Psoas muscle (tissue), 8 donors: ENCODE results near the gene DHX40. TPM values are rescaled to one million over a fixed set of nuclear protein-coding genes. Genes with fewer than 3 reads are reported as not detected.
A peak's percentile ranks its signal among the peaks of the same experiment; 100 is the strongest.
"Not testable (repeated sequence)": the region's sequence is repeated elsewhere in the genome, so short reads cannot be mapped to it uniquely, and the experiment has no call there.

Experiments
- ATAC-seq, 4 donors: fragments of 200-7000 bp; cut with Tn5 transposase; one replicate each; pipeline ENCODE4 v1.9.1; 2020; ENCODE audit warnings: moderate library complexity in 3 of 4, mild to moderate bottlenecking in 2 of 4
- DNase-seq, 2 donors: peaks; one replicate each; pipeline ENCODE4 v3.0.0-alpha.2; 2020
- H3K27ac ChIP-seq: fragments of 200-600 bp; one replicate; pipeline ENCODE4 v1.8.0; 2022
- H3K27me3 ChIP-seq, 3 donors: fragments of 200-600 bp in 1 of 3; one replicate each; pipeline versions ENCODE4 v1.6.1 to v1.8.0; 2013 to 2022; ENCODE audit warnings: low read length in 2 of 3, mild to moderate bottlenecking in 2 of 3, moderate library complexity in 1 of 3; ENCODE audit not compliant: insufficient read depth in 3 of 3
- H3K36me3 ChIP-seq, 2 donors: fragments of 200-600 bp in 1 of 2; one replicate each; pipeline versions ENCODE4 v1.6.1 to v1.8.0; 2013 to 2022; ENCODE audit warnings: low read depth in 1 of 2, mild to moderate bottlenecking in 1 of 2, moderate library complexity in 1 of 2; ENCODE audit not compliant: insufficient read depth in 1 of 2
- H3K4me1 ChIP-seq: fragments of 200-600 bp; one replicate; pipeline ENCODE4 v1.8.0; 2022
- H3K4me3 ChIP-seq: fragments of 200-600 bp; one replicate; pipeline ENCODE4 v1.8.0; 2022; ENCODE audit warnings: mild to moderate bottlenecking
- H3K9me3 ChIP-seq: fragments of 200-600 bp; one replicate; pipeline ENCODE4 v1.8.0; 2022
- CTCF ChIP-seq: fragments of 200-600 bp; IDR thresholded peaks from one replicate; pipeline ENCODE4 v1.8.0; 2022; ENCODE audit warnings: antibody characterized with exemption
- WGBS, 3 donors: extraction: QIAGEN DNeasy Blood & Tissue Kit; methylation state at CpG; one replicate each; pipeline versions ENCODE4 v1.1.6 to v1.1.7; 2013; 5-methylcytosine and 5-hydroxymethylcytosine counted together
- intact Hi-C, 2 donors: fragments of 100-400 bp; cut with DNase I; formaldehyde crosslinking; loops; one replicate each; pipeline versions ENCODE4 v1.11.0 to v1.14.2; 2022
- polyA plus RNA-seq, 3 donors: library from polyadenylated mRNA; stranded (reverse); fragments of 200-250 nt; gene quantifications; one replicate each; pipeline ENCODE4 v1.2.3, GENCODE V29; 2013
- total RNA-seq, 4 donors: library from RNA; stranded (reverse); fragmentation: NEBNext Ultra II Directional in 2 of 4; extraction: Animal tissue kit (Norgen Biotek cat#: 25700) in 2 of 4; gene quantifications; one replicate each; pipeline versions ENCODE4 v1.2.1 to v1.2.4, GENCODE V29; 2021 to 2023
- donor health status: healthy with polysubstance abuse.
- donor health status: DM: no; HTN: no; CAD: no; lungs with moderate emphysema.
- donor health status: Bipolar disorder and iron deficiency.
- donor health status: healthy.
- donor health status: DM: yes; HTN: yes; CAD: no.
- donor health status: DM: no; HTN: no; CAD: no.
- donor health status: DM: no; HTN: no; CAD: no.
- donor health status: DM: yes; HTN: yes; CAD: no.

DHX40 gene
- total and polyA plus RNA-seq, 7 donors: 8.5 to 21.8 (median 17.2) TPM

- Histone ChIP-seq H3K4me1 (no peaks in the 10 kb centered on the region), H3K9me3 (no peaks in the 10 kb centered on the region), H3K27ac (no peak overlapping the region), H3K27me3 (no peaks in the 10 kb centered on the region), H3K4me3 (no peak overlapping the region), H3K36me3 (no peaks in the 10 kb centered on the region)
- DNase-seq: no peak
- no peak for ATAC-seq
- TF ChIP-seq CTCF: no peak
- intact Hi-C loops: loop anchor here in 1 of 2 donors (10.0 kb wide), 1 partner anchor 243 kb away; no protein-coding TSS in a partner anchor
- WGBS, 3 donors: 81 to 85% (median 84%) methylated on average over 7 of the region's 7 CpGs
These were observed 7.4 kb upstream of the DHX40 start for GRCh38 chr17:59558039-59558438.

GRCh38 chr17:59558953-59559352, 6.5 kb upstream of the DHX40 start:
- intact Hi-C loops: loop anchor here in 1 of 2 donors (10.0 kb wide), 1 partner anchor 244 kb away; no protein-coding TSS in a partner anchor

GRCh38 chr17:59561042-59561441, 4.4 kb upstream of the DHX40 start:
- Histone ChIP-seq H3K4me1 (no peaks in the 10 kb centered on the region), H3K36me3 (no peaks in the 10 kb centered on the region), H3K27me3 (no peaks in the 10 kb centered on the region), H3K27ac (no peak overlapping the region), H3K9me3 (no peaks in the 10 kb centered on the region), H3K4me3 (no peak overlapping the region)
- intact Hi-C loops: loop anchor here in 1 of 2 donors (10.0 kb wide), 1 partner anchor 54 kb away; the partner anchor contains the start of gene CLTC
- DNase-seq: no peak
- WGBS, 3 donors: 57 to 70% (median 67%) methylated on average over 2 of the region's 2 CpGs
- no peak for TF ChIP-seq CTCF
- no peak for ATAC-seq

More at GRCh38 chr17:59558953-59559352, 6.5 kb upstream of the DHX40 start:
- Histone ChIP-seq H3K27ac (no peak overlapping the region), H3K9me3 (no peaks in the 10 kb centered on the region), H3K27me3 (no peaks in the 10 kb centered on the region), H3K4me1 (no peaks in the 10 kb centered on the region), H3K36me3 (no peaks in the 10 kb centered on the region), H3K4me3 (no peak overlapping the region)
- no peak for DNase-seq
- no peak for ATAC-seq
- TF ChIP-seq CTCF: peak; percentile 26

GRCh38 chr17:59565959-59566324, 532 bp downstream of the DHX40 start:
- Histone ChIP-seq H3K9me3 (no peaks in the 10 kb centered on the region), H3K4me1 (peaks cover 6% of the 10 kb centered on the region), H3K27me3 (no peaks in the 10 kb centered on the region), H3K36me3 (peaks cover 0 to 22% of the 10 kb centered on the region in 2 donors), H3K27ac (peak overlapping the region; percentile 82), H3K4me3 (peak overlapping the region; percentile 74)
- ATAC-seq (peak; percentile 64 to 81 (median 66)), DNase-seq (peak; percentile 27 to 56)
- intact Hi-C loops: loop anchor here in 1 of 2 donors (10.0 kb wide), 1 partner anchor 49 kb away; the partner anchor contains the start of gene CLTC
- 0% methylated on average over 9 of the region's 9 CpGs for WGBS, 3 donors
- TF ChIP-seq CTCF: no peak

- H3K4me3 ChIP-seq, H3K9me3 ChIP-seq, H3K27ac ChIP-seq, DNase-seq, ATAC-seq, H3K27me3 ChIP-seq, H3K4me1 ChIP-seq: not testable (repeated sequence)
- 96 to 98% (median 98%) methylated on average over 5 of the region's 5 CpGs for WGBS, 3 donors
- intact Hi-C loops: loop anchor here in 1 of 2 donors (10.0 kb wide), 1 partner anchor 46 kb away; the partner anchor contains the start of gene CLTC
- H3K36me3 ChIP-seq: peaks cover 0 to 50% of the 10 kb centered on the region in 2 donors
These were observed 3.7 kb downstream of the DHX40 start for GRCh38 chr17:59569151-59569550.
